Measurements from ENCODE around the gene FAN1. TPM values are rescaled to one million over a fixed set of nuclear protein-coding genes. Genes with fewer than 3 reads are reported as not detected.

The FAN1 gene
- 18.1 and 43.1 TPM in 2 replicates for total RNA-seq (2014; rRNA removed; shearing (Covaris generic); ENCODE audit: low replicate concordance)

- peak within 1 kb of the TSS; percentile 65 for H3K4me3 ChIP-seq (ENCODE audit: low read length)
- peaks cover 14% of the 10 kb centered on the region; the same call in 1 of the 2 replicates for H3K36me3 ChIP-seq (ENCODE audit: insufficient read depth, low read length)
- peak; percentile 68 for DNase-seq
- no peak within 1 kb of the TSS for H3K27ac ChIP-seq (ENCODE audit: low read length)
- H3K9ac ChIP-seq (ENCODE audit: low read length): peak within 1 kb of the TSS; percentile 68
- H3K79me2 ChIP-seq (ENCODE audit: low read length): no peaks in the 10 kb centered on the region; the same call in 1 of the 2 replicates
- no peaks in the 10 kb centered on the region for H3K9me2 ChIP-seq (replicated peaks; ENCODE audit: insufficient read depth, low read length)
- H3K4me2 ChIP-seq (ENCODE audit: low read depth, low read length, poor library complexity, severe bottlenecking): peak within 1 kb of the TSS; percentile 68
- H3K27me3 ChIP-seq (ENCODE audit: low read length): no peaks in the 10 kb centered on the region
- H3K9me3 ChIP-seq (ENCODE audit: low read length): no peaks in the 10 kb centered on the region
- H3K4me1 ChIP-seq (ENCODE audit: low read length): peaks cover 5% of the 10 kb centered on the region
- no peaks in the 10 kb centered on the region for H4K20me1 ChIP-seq (ENCODE audit: insufficient read depth, low read depth, low read length)
- no peak within 1 kb of the TSS for H2AFZ ChIP-seq (ENCODE audit: low read length)
These were observed at the start of gene FAN1 for GRCh38 chr15:30903497-30904187. Gene FAN1, plus strand, starts transcription at chr15:30903915. Its CDS starts 749 bp downstream, at chr15:30904664.

- DNase-seq: peak; percentile 75
- Histone ChIP-seq H3K9me2 (replicated peaks; ENCODE audit: insufficient read depth, low read length) (no peaks in the 10 kb centered on the region), H3K9ac (ENCODE audit: low read length) (no peak overlapping the region), H4K20me1 (ENCODE audit: insufficient read depth, low read depth, low read length) (no peaks in the 10 kb centered on the region), H3K4me3 (ENCODE audit: low read length) (no peak overlapping the region), H3K36me3 (ENCODE audit: insufficient read depth, low read length) (peaks cover 12% of the 10 kb centered on the region; the same call in 1 of the 2 replicates), H3K9me3 (ENCODE audit: low read length) (no peaks in the 10 kb centered on the region), H3K27me3 (ENCODE audit: low read length) (no peaks in the 10 kb centered on the region), H3K27ac (ENCODE audit: low read length) (no peak overlapping the region), H3K79me2 (ENCODE audit: low read length) (peaks cover 61% of the 10 kb centered on the region), H3K4me2 (ENCODE audit: low read depth, low read length, poor library complexity, severe bottlenecking) (no peak overlapping the region), H3K4me1 (ENCODE audit: low read length) (peaks cover 15% of the 10 kb centered on the region), H2AFZ (ENCODE audit: low read length) (no peak overlapping the region)
These were observed 44.4 kb upstream of the FAN1 start for GRCh38 chr15:30859091-30859874.

- H3K4me1 ChIP-seq (ENCODE audit: low read length): no peaks in the 10 kb centered on the region
- peaks cover 73% of the 10 kb centered on the region for H3K79me2 ChIP-seq (ENCODE audit: low read length)
- no peaks in the 10 kb centered on the region for H3K9me3 ChIP-seq (ENCODE audit: low read length)
- H3K9me2 ChIP-seq (replicated peaks; ENCODE audit: insufficient read depth, low read length): no peaks in the 10 kb centered on the region
- no peaks in the 10 kb centered on the region for H4K20me1 ChIP-seq (ENCODE audit: insufficient read depth, low read depth, low read length)
- H2AFZ ChIP-seq (ENCODE audit: low read length): no peak overlapping the region
- no peak for DNase-seq
- H3K4me3 ChIP-seq (ENCODE audit: low read length): no peak overlapping the region
- H3K27me3 ChIP-seq (ENCODE audit: low read length): no peaks in the 10 kb centered on the region
- no peak overlapping the region for H3K27ac ChIP-seq (ENCODE audit: low read length)
- H3K4me2 ChIP-seq (ENCODE audit: low read depth, low read length, poor library complexity, severe bottlenecking): no peak overlapping the region
- no peak overlapping the region for H3K9ac ChIP-seq (ENCODE audit: low read length)
- H3K36me3 ChIP-seq (ENCODE audit: insufficient read depth, low read length): peaks cover 19% of the 10 kb centered on the region; the same call in 1 of the 2 replicates
These were observed 38.5 kb upstream of the FAN1 start for GRCh38 chr15:30865257-30865656.

- Histone ChIP-seq H3K9me3 (ENCODE audit: low read length) (no peaks in the 10 kb centered on the region), H3K27ac (ENCODE audit: low read length) (no peak overlapping the region)
These were observed 33.0 kb upstream of the FAN1 start for GRCh38 chr15:30870681-30871080.

GRCh38 chr15:30872341-30872748 lies 31.4 kb upstream of the FAN1 start:
- no peak overlapping the region for H3K4me2 ChIP-seq (ENCODE audit: low read depth, low read length, poor library complexity, severe bottlenecking)
- no peak overlapping the region for H3K4me3 ChIP-seq (ENCODE audit: low read length)
- no peak overlapping the region for H3K9ac ChIP-seq (ENCODE audit: low read length)
- H3K9me3 ChIP-seq (ENCODE audit: low read length): no peaks in the 10 kb centered on the region
- peaks cover 7% of the 10 kb centered on the region; the same call in 1 of the 2 replicates for H3K36me3 ChIP-seq (ENCODE audit: insufficient read depth, low read length)
- no peaks in the 10 kb centered on the region for H3K27me3 ChIP-seq (ENCODE audit: low read length)
- no peak overlapping the region for H3K27ac ChIP-seq (ENCODE audit: low read length)
- no peak for DNase-seq
- H3K4me1 ChIP-seq (ENCODE audit: low read length): no peaks in the 10 kb centered on the region
- no peaks in the 10 kb centered on the region for H3K9me2 ChIP-seq (replicated peaks; ENCODE audit: insufficient read depth, low read length)
- H4K20me1 ChIP-seq (ENCODE audit: insufficient read depth, low read depth, low read length): no peaks in the 10 kb centered on the region
- H2AFZ ChIP-seq (ENCODE audit: low read length): no peak overlapping the region
- H3K79me2 ChIP-seq (ENCODE audit: low read length): peaks cover 68% of the 10 kb centered on the region

More at GRCh38 chr15:30870681-30871080, 33.0 kb upstream of the FAN1 start:
- Histone ChIP-seq H2AFZ (ENCODE audit: low read length) (no peak overlapping the region), H3K4me2 (ENCODE audit: low read depth, low read length, poor library complexity, severe bottlenecking) (no peak overlapping the region), H4K20me1 (ENCODE audit: insufficient read depth, low read depth, low read length) (no peaks in the 10 kb centered on the region), H3K9me2 (replicated peaks; ENCODE audit: insufficient read depth, low read length) (no peaks in the 10 kb centered on the region), H3K9ac (ENCODE audit: low read length) (no peak overlapping the region), H3K27me3 (ENCODE audit: low read length) (no peaks in the 10 kb centered on the region), H3K4me3 (ENCODE audit: low read length) (no peak overlapping the region), H3K79me2 (ENCODE audit: low read length) (peaks cover 67% of the 10 kb centered on the region), H3K4me1 (ENCODE audit: low read length) (no peaks in the 10 kb centered on the region), H3K36me3 (ENCODE audit: insufficient read depth, low read length) (peaks cover 13% of the 10 kb centered on the region; the same call in 1 of the 2 replicates)
- DNase-seq: no peak

- Histone ChIP-seq H3K27me3 (ENCODE audit: low read length) (no peaks in the 10 kb centered on the region), H3K4me1 (ENCODE audit: low read length) (no peaks in the 10 kb centered on the region), H3K79me2 (ENCODE audit: low read length) (peaks cover 76% of the 10 kb centered on the region), H3K4me3 (ENCODE audit: low read length) (no peak overlapping the region), H3K9ac (ENCODE audit: low read length) (no peak overlapping the region), H3K4me2 (ENCODE audit: low read depth, low read length, poor library complexity, severe bottlenecking) (no peak overlapping the region), H3K9me2 (replicated peaks; ENCODE audit: insufficient read depth, low read length) (no peaks in the 10 kb centered on the region), H3K27ac (ENCODE audit: low read length) (no peak overlapping the region), H3K36me3 (ENCODE audit: insufficient read depth, low read length) (peaks cover 25% of the 10 kb centered on the region), H4K20me1 (ENCODE audit: insufficient read depth, low read depth, low read length) (no peaks in the 10 kb centered on the region), H2AFZ (ENCODE audit: low read length) (no peak overlapping the region), H3K9me3 (ENCODE audit: low read length) (0 out of 2 replicates have a peak, but pooled peaks cover 2% of the 10 kb centered on the region)
- no peak for DNase-seq
These were observed 26.6 kb upstream of the FAN1 start for GRCh38 chr15:30877070-30877469.

- H3K27ac ChIP-seq (ENCODE audit: low read length): no peak overlapping the region
- H2AFZ ChIP-seq (ENCODE audit: low read length): no peak overlapping the region
- no peak overlapping the region for H3K4me3 ChIP-seq (ENCODE audit: low read length)
- no peak for DNase-seq
- H3K9me2 ChIP-seq (replicated peaks; ENCODE audit: insufficient read depth, low read length): no peaks in the 10 kb centered on the region
- H3K4me2 ChIP-seq (ENCODE audit: low read depth, low read length, poor library complexity, severe bottlenecking): no peak overlapping the region
- H3K4me1 ChIP-seq (ENCODE audit: low read length): no peaks in the 10 kb centered on the region
- peaks cover 25% of the 10 kb centered on the region for H3K36me3 ChIP-seq (ENCODE audit: insufficient read depth, low read length)
- H3K27me3 ChIP-seq (ENCODE audit: low read length): no peaks in the 10 kb centered on the region
- no peak overlapping the region for H3K9ac ChIP-seq (ENCODE audit: low read length)
- H4K20me1 ChIP-seq (ENCODE audit: insufficient read depth, low read depth, low read length): no peaks in the 10 kb centered on the region
- H3K79me2 ChIP-seq (ENCODE audit: low read length): peaks cover 68% of the 10 kb centered on the region
- 0 out of 2 replicates have a peak, but pooled peaks cover 2% of the 10 kb centered on the region for H3K9me3 ChIP-seq (ENCODE audit: low read length)
These were observed 25.2 kb upstream of the FAN1 start for GRCh38 chr15:30878515-30878914.

GRCh38 chr15:30882849-30883433 lies 20.8 kb upstream of the FAN1 start:
- Histone ChIP-seq H3K4me1 (ENCODE audit: low read length) (no peaks in the 10 kb centered on the region), H3K9me3 (ENCODE audit: low read length) (0 out of 2 replicates have a peak, but pooled peaks cover 2% of the 10 kb centered on the region), H2AFZ (ENCODE audit: low read length) (no peak overlapping the region), H3K9ac (ENCODE audit: low read length) (no peak overlapping the region), H3K27ac (ENCODE audit: low read length) (no peak overlapping the region), H3K36me3 (ENCODE audit: insufficient read depth, low read length) (peaks cover 18% of the 10 kb centered on the region), H3K4me2 (ENCODE audit: low read depth, low read length, poor library complexity, severe bottlenecking) (no peak overlapping the region), H3K9me2 (replicated peaks; ENCODE audit: insufficient read depth, low read length) (no peaks in the 10 kb centered on the region), H3K79me2 (ENCODE audit: low read length) (peaks cover 53% of the 10 kb centered on the region), H4K20me1 (ENCODE audit: insufficient read depth, low read depth, low read length) (no peaks in the 10 kb centered on the region), H3K4me3 (ENCODE audit: low read length) (no peak overlapping the region), H3K27me3 (ENCODE audit: low read length) (no peaks in the 10 kb centered on the region)
- no peak for DNase-seq
